ENCODE data around the gene SBF2.
A peak's percentile ranks its signal among the peaks of the same experiment; 100 is the strongest.
"Not testable (repeated sequence)": the region's sequence is repeated elsewhere in the genome, so short reads cannot be mapped to it uniquely, and the experiment has no call there.

Gene SBF2

GRCh38 chr11:10114593-10115404 lies 179.2 kb downstream of the SBF2 start:
- no peak for ATAC-seq
- DNase-seq = no peak

GRCh38 chr11:10113852-10114251 lies 180.2 kb downstream of the SBF2 start:
- no peak for DNase-seq
- ATAC-seq = no peak

DNA sequence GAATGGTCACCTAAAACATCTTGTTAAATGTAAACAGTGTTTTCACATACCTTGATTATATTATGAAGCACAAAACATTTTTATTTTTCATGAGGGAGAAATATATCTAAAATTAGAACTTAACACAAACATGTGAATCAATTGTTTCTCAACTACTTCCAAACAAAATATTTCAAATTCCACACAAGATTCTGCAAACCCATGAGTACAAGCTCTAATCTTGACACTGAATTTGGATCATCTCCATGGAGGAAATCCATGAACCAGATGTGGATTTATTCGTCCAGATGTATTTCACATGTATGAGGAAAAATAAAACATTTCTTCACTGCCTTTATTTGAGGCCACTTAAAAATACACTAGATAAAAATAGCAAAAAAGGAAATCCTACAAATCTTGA lies 184.2 kb downstream of the SBF2 start:
- ATAC-seq (no peak), DNase-seq (no peak)

DNA sequence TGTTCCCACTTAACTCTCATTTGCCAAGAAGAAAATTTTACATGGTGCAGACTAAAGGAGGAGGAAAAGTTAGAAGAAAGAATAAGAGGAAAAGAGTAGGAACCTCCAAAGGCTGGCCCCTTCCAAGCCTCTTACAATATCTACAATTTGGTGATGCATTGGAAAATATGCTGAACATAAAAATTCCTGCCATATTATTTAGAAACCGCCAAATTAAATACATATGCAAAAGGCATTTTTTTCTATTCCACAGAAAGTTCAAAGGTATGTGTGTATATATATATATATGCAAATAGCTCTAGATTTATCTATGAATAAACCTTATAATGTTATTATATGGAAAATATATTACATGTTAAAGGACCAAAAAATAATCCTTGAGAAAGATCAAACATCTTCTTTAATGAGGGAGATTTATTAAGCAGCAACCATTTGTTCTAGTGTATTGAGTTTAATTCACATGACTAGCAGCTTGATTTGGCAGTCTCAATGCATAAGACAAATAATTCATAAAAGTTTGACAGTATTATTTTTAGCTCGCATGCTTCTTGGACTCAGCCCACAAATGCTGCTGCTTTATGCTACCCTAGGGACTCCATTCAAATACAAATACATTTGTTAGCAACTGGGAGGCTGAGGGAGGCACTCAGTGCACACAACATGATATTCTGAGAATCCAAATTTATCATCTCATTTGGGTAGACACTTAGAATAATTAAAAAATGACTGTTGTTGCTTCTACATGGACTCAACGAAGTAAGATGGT lies 184.9 kb downstream of the SBF2 start:
- DNase-seq (no peak), ATAC-seq (no peak)

- ATAC-seq = no peak
- DNase-seq = no peak
These were observed 186.5 kb downstream of the SBF2 start for GRCh38 chr11:10107497-10107896.

- ATAC-seq (no peak), DNase-seq (no peak)
These were observed 196.4 kb downstream of the SBF2 start for GRCh38 chr11:10097615-10098014.

DNA sequence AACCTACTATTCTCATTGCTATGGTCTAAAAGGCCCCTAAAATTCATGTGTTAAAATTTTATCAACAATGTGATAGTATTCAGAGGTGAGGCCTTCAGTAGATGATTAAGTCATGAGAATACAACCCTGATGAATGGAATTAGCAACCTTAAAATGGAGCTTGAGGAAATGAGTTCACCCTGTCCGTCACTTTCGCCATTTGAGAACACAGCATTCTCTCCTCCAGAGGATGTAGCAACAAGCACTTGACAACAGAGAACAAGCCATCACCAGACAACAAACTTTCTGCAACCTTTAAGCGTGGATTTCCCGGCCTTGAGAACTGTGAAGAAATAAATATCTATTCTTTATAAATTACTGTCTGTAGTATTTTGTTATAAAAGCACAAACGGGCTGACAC lies 197.0 kb downstream of the SBF2 start:
- ATAC-seq (no peak), DNase-seq (no peak)

- ATAC-seq (no peak), DNase-seq (no peak)
These were observed 198.4 kb downstream of the SBF2 start for GRCh38 chr11:10095412-10096208.

- ATAC-seq = no peak
- no peak for DNase-seq
These were observed 201.6 kb downstream of the SBF2 start for GRCh38 chr11:10092426-10092825.

DNA sequence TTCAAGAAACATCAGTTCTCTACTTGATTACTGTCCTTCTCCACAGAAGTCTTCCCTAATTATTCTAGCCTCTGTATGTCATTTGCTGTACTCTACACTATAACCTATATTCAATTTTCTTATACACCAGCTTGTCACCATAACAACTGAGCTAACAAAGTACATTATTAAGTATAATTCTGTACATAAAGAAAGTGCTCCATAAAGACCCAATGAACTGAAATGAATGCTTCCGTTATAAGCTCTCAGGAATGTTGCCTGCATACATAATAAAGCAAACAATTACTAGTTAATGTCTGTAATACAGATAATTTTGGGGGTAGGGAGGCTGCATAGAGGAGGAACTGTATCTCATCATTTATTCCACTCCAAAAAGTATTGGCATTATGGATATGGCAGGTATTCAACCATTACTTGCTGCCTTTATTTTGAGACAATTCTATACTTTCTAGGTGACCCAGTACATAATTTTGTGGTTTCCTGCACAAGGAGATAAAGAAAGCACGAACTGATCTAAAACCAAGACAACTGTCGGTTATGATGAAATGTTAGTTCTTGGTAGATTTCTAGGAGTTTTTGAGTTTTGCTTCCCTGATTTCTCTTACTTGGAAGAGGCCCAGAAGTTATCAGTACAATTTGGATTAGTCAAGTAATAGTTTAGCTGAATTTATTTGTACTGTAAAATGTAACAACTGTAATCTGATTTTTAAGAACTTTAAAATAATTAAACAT lies 202.5 kb downstream of the SBF2 start:
- ATAC-seq (no peak), DNase-seq (no peak)

DNA sequence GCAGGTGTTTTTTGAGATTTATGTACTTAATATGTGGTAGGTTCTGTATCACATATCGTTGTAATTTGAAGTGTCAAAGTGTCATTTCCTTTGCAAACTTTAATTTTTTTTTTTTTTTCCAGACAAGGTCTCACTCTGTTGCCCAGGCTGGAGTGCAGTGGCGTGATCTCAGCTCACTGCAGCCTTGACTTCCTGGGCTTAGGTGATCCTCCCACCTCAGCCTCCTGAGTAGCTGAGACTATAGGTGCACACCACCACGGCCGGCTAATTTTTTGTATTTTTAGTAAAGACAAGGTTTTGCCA lies 206.1 kb downstream of the SBF2 start:
- ATAC-seq = not testable (repeated sequence)

GRCh38 chr11:10087186-10087922 lies 206.7 kb downstream of the SBF2 start:
- DNase-seq = no peak

More for the DNA sequence above, 206.1 kb downstream of the SBF2 start:
- not testable (repeated sequence) for DNase-seq

DNA sequence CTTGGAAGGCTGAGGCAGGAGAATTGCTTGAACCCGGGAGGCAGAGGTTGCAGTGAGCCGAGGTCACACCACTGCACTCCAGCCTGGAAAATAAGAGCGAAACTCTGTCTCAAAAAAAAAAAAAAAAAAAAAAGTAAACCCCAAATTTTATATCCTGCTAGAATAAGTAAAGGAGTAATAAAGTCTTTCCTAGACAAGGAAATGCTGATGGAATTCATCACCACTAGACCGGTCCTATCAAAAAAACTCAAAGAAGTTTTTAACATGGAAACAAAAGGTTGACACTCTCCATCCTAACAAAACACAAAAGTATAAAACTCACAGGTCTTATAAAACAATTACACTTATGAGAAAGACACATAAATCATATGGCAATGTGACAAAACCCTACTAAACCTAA lies 213.9 kb downstream of the SBF2 start:
- ATAC-seq (no peak), DNase-seq (no peak)

More at GRCh38 chr11:10087186-10087922, 206.7 kb downstream of the SBF2 start:
- ATAC-seq = no peak

DNA sequence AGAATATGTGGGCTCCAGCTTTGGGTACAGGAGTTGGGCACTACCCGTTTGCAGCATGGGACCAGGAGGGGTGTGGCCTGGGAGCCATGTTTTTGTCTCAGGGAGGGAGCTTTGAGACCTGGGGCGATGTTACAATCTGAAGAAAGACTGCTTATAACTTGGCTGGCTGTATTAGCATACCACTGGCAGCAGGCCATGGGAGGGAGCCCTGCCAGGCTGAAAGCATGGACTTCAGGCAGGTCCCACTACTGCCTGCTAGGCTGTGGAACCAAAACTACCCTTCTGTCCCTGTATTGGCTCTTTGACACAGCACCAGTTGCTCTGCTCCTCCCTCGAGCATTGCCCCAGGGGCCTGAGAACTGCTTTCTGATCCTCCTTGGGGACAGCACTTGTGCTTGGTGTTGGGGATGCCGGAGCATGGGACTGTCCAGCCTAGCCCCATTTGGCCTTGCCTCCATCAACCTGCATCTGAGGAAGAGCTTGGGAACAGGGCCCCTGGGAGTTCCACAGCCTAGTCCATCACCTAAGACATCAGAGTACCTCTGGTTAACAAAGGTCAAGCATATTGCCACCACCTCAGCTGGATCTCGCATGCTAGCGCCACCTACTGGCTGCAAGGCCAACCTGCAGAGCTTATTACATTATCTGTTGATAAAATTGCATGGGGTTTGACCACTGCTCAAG lies 217.4 kb downstream of the SBF2 start:
- DNase-seq = peak; percentile 53

DNA sequence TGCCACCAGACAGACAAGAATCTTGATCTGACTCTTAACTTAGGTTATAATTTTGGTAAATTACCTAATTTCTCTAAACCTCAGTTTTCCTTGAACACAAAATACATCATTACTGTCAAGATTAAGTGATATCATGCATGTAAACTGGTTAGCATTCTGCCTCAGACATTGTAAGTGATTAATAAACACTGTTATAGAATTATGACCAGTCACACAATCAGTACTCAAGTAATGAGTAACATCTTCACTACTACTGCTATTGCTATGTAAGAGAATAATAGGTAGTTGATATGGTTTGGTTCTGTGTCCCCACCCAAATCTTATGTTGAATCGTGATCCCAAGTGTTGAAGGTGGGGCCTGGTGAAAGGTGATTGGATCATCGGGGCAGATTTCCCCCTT lies 218.9 kb downstream of the SBF2 start:
- ATAC-seq (no peak), DNase-seq (no peak)

More for the DNA sequence above, 217.4 kb downstream of the SBF2 start:
- no peak for ATAC-seq

GRCh38 chr11:10072841-10073240 lies 221.2 kb downstream of the SBF2 start:
- no peak for ATAC-seq
- DNase-seq = no peak

DNA sequence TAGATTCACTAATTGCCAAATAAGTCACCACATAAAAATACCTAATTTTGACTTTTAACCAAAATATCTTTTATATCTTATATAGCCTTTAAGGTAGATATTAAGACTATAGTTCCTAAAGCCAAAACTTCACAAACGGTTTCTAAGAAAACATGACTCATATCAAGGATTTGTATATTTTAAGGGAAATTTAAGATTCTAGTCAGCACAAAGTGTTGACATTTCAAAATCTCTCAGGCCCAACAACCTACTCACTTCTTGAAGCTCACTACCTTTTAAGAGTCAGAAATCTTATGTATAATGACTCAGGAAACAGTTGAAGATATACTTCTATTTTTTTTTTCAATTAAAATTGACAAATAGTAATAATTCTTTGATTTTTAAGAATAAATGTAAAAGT lies 221.9 kb downstream of the SBF2 start:
- DNase-seq (no peak), ATAC-seq (no peak)

DNA sequence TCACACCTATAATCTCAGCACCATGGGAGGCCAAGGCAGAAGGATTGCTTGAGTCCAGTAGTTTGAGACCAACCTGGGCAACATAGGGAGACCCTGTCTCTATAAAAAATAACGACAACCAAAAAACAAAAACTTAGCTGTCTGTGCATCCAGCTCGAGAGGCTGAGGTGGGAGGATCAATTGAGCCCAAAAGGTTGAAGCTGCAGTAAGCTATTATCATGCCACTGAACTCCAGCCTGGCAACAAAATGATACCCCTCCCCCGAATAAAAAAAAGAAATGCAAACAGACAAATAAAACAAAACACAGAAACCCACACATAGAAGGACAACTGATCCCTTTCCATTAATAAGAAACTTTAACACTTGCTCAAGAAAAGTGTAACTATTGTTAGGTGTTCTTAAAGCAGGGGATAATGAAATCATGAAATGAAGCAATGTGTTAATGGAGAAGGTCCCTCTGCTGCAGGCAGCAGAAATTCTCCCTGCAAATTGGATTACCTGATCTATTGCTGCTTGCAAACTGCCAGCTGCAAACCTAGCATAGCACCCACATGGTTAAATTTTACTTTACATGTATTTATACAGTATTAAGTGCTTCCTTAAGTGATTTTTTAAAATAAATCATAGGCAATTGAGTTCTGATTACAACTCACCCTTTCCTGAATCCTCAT lies 226.3 kb downstream of the SBF2 start:
- no peak for ATAC-seq

GRCh38 chr11:10066441-10066840 lies 227.6 kb downstream of the SBF2 start:
- DNase-seq (no peak), ATAC-seq (no peak)

More for the DNA sequence above, 226.3 kb downstream of the SBF2 start:
- DNase-seq = no peak

DNA sequence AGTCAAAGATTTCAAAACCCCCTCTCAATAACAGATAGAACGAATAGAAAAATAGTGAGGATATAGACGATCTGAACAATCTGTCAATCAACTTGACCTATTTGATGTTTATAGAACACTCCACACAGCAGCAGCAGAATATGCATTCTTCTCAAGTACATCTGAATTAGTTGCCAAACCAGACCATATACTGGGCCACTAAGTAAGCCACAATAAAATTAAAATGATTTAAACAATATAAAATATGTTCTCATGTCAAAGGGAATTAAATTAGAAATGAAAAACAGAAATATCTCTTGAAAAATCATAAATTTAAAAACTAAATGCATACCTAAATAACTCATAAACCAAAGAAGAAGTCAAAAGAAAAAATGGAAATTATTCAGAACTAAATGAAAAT lies 229.2 kb downstream of the SBF2 start:
- DNase-seq = no peak
- no peak for ATAC-seq
